GM20431 (cell line): ENCODE results near the gene PEAR1.

Experiments
- in situ Hi-C: fragments of 300-500 bp; cut with MseI, MboI; formaldehyde crosslinking; loops from one replicate; pipeline ENCODE4 v1.15.0; 2020; ENCODE audit warnings: low sequenced_read_pairs; ENCODE audit not compliant: unreplicated experiment

PEAR1 gene

DNA sequence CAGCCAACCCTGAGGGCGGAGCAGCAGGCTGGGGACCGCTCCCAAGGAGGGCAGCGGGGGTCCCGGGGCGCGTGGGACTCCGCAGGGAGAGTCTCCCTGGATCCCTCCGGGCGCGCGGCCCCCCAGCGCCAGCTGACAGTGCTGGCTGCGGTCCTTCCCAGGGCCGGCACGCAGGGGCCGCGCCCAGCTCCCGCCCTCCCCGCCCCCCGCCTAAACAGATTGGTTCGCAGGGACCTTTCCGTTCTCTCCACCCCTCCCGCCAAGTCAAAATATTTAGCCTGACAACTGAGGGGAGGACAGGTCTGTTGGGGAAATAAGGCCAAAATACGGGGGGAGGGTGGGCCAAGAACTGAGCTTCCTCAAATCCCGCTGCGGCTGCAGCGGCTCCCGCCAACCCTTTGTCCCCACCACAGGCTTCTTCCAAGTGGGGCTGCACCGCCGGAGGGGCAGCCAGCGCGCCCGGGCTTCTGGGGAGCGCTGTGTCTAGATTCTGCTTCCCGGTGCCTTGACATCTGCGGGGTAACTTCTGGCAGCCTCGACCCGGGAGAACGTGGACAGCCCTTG is 34.5 kb upstream of the PEAR1 start, which contains the start of gene INSRR:
Gene INSRR (minus strand): TSS at position 159 of the 564 bp plus-strand sequence. CDS start 496 bp downstream, outside the sequence.
- in situ Hi-C loops = no loop called here

GRCh38 chr1:156859523-156860112 is 33.9 kb upstream of the PEAR1 start:
- in situ Hi-C loops = no loop called here

DNA sequence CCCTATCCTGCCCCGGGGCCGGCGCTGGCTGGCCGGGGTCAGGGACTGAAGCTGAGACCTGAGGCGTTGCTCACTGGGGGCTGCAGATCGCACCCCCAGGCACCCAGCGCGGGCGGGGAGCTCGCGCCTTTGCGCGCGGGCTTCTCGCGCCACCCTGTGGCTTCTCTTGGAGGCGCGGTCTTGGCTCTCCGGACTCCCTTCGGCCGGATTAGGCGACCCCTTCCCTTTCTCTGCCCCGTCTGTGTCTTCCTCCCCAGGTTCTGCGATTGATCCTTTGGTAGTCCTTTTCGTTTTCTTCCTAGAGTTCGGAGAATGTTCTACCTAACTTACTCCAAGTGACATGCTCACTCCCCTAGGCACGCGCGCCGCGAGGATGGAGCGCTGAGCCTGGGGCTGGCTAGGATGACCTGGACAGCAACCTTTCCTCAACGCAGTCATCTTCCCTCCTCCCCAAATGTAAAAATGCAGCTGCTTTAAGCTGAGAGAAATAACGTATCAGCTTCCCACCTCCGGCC is 33.3 kb upstream of the PEAR1 start:
- in situ Hi-C loops = no loop called here

DNA sequence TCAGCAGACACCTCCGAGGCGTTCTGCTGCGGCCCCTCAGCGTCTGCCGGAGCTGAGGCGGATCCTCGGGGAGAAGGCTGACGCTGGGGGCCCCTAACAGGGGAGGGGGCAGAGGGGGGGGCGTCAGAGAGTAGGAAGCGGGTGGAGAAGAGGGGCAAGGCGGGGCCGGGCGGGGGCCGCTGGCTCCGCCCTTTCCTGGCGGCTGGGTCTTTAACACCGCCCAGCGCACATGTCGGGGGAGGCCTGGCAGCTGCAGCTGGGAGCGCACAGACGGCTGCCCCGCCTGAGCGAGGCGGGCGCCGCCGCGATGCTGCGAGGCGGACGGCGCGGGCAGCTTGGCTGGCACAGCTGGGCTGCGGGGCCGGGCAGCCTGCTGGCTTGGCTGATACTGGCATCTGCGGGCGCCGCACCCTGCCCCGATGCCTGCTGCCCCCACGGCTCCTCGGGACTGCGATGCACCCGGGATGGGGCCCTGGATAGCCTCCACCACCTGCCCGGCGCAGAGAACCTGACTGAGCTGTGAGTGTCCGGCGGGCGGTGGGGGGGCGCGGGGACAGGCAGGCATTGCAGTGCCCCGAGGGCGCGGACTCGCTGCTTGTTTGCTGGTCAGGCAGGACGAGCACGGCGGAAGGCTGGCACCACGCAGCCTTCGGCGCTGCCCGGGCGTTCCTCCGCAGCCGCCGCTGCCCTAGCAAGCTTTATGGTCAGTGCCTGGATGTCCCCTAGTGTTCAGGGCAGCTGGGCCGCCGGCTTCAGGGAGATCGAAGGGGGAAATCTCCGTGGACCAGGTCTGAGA is 32.7 kb upstream of the PEAR1 start, which contains the start of gene NTRK1:
Gene NTRK1 (plus strand): TSS at position 238 of the 796 bp plus-strand sequence. CDS start 70 bp downstream, at position 308.
- in situ Hi-C loops = no loop called here

DNA sequence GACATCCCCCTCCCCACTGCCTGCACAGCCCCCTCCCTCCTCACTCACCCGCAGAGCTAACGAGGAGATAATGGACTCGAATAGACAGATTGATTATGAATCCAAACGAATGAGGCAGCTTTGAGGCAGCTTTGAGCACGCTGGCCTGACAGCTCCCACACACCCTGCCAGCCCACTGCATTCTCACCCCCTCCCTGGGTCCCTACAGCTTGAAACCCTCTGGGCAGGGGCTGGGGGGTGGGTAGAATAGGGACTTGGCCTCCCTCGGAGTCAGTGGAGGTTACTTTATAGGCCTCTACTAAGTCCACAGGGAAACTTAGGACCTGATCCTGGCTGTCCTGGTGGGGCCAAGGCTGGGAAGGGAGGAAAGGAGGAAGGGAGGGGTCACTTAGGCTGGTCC is 30.9 kb upstream of the PEAR1 start:
- in situ Hi-C loops = no loop called here

DNA sequence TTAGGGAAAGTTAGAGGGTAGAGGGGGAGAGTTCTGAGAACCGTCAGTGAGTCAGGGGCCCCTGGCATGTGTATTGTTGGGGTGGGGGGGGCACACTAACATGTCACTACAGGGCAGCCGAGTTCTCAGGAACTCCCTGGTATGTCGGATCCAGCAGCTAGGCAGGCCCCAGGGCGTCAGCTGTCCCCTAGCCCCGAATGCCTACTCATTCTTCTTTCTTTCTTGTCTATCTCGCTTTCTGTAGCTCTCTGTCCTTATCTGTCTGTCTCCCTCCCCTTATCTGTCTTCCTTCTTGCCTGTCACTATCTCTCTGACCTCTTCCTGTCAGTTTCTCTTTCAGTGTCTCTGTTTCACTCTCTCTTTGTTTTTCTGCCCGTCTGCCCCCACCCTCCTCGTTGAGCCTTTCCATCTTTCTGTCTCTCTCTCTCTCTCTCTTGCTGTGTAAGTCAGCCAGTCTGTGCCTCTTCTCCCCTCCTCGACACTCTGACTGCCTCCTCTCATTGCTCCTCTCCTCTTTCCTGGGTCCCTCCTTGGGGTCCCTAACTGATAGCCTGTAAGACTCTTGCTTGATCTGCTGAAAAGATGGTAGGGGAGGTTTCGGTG is 30.4 kb upstream of the PEAR1 start:
- in situ Hi-C loops = no loop called here

GRCh38 chr1:156863631-156864030 is 29.9 kb upstream of the PEAR1 start:
- in situ Hi-C loops = no loop called here

- in situ Hi-C loops = no loop called here
These were observed 28.7 kb upstream of the PEAR1 start for GRCh38 chr1:156864796-156865195.

- in situ Hi-C loops = no loop called here
These were observed 28.3 kb upstream of the PEAR1 start for GRCh38 chr1:156865258-156865657.

DNA sequence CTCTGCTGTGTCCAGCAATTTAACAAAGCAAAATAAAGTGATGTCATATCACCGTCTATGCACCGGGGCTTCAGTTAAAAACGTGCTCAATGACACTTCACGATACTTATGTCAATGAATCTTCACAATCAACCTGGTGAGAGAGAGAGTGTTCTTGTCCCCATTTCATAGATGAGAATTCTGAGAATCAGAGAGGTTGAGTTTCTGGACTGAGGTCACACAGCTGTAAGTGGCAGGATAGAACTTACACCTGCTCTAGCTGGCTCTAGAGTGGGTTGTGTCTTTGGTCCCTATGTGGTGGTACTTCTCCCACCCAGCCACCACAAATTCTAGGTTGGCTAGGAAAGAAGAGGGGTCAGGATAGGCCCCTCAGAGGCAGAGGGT is 27.7 kb upstream of the PEAR1 start:
- in situ Hi-C loops = no loop called here

DNA sequence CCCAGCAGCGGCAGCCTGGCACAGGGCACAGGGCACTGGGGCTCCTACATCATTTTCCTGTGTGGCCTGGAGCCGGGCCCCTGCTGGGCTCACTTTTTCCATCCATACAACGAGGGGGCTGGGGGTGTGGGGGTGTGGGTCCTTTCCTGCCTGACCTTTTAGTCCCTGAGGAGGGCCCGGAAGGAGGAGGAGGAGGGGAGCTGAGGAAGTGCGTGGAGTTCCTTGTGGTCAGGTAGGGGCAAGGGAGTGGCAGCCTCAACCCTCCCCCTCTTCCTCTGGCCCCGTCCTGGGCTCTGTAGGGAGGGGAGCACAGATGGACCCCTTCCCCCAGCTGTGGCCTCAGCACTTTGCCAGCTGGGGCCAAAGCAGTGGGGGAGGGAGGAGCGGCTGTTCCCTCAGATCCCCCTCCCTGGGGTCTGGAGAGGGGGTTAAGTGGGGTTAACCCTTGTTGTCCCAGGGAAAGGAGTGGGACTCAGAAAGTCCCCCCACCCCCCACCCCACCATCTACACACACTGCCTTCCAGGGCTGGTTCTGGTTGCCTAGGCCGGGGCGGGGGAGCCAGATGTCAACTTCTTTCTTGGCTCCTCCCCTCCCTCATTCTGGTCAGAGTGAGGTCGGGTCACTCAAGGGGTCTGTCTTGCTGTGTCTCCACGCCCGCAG is 27.1 kb upstream of the PEAR1 start:
- in situ Hi-C loops = no loop called here

DNA sequence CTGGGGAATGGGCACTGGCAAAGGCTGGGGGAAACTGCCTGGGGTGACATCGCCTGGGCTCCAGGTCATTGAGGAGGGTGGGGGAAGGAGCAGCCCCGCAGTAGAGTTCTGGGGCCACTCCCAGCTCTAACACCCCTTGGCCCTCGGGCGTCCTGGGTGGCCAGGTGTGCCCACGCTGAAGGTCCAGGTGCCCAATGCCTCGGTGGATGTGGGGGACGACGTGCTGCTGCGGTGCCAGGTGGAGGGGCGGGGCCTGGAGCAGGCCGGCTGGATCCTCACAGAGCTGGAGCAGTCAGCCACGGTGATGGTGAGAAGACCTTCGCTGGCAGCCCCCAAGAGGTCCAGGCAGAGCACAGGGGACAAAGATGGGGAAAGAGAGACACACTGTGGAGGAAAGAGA is 25.2 kb upstream of the PEAR1 start:
- in situ Hi-C loops = no loop called here

DNA sequence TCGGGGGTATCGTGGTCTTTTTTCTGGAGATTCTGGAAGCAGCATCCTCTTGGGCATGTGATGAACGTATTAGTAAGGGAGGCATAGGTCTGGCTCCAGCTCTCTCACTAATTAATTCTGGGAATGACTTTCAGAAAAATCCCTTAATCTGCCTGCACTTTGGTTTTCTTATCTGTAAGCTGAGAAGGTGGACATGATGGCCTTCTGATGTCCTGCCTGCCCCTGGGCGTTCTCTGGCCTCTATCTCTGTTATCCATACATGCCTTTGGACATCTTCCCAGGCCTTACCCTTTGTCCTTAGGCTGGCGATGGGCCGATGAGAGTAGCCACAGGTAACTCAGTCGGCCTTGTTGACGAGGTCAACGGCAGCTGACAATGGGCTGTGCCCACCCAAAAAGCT is 24.1 kb upstream of the PEAR1 start:
- in situ Hi-C loops = no loop called here

DNA sequence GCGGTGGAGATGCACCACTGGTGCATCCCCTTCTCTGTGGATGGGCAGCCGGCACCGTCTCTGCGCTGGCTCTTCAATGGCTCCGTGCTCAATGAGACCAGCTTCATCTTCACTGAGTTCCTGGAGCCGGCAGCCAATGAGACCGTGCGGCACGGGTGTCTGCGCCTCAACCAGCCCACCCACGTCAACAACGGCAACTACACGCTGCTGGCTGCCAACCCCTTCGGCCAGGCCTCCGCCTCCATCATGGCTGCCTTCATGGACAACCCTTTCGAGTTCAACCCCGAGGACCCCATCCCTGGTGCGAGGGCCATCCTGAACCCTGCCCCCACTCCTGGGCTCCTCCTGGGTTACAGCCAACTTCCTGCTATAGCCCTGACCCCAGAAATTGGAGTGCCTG is 19.9 kb upstream of the PEAR1 start:
- in situ Hi-C loops = no loop called here

DNA sequence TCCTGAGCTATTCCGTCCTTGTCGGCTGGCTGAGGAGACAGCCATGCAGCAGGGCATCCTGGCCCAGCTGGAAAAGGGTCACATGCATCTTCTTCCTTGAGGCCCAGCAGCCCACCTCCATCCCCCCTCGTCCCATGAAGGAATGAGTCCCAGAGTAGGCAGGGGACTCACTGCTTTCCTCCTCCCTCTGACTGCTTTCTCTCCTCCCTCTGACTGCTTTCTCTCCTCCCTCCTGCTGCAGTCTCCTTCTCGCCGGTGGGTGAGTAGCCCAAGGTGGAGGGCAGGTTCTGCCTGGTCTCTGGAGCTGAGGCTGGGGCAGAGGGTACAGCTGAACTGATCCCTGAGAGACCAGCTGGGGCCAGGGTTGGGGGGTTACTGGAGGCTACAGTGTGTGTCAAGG is 19.4 kb upstream of the PEAR1 start:
- in situ Hi-C loops = no loop called here

DNA sequence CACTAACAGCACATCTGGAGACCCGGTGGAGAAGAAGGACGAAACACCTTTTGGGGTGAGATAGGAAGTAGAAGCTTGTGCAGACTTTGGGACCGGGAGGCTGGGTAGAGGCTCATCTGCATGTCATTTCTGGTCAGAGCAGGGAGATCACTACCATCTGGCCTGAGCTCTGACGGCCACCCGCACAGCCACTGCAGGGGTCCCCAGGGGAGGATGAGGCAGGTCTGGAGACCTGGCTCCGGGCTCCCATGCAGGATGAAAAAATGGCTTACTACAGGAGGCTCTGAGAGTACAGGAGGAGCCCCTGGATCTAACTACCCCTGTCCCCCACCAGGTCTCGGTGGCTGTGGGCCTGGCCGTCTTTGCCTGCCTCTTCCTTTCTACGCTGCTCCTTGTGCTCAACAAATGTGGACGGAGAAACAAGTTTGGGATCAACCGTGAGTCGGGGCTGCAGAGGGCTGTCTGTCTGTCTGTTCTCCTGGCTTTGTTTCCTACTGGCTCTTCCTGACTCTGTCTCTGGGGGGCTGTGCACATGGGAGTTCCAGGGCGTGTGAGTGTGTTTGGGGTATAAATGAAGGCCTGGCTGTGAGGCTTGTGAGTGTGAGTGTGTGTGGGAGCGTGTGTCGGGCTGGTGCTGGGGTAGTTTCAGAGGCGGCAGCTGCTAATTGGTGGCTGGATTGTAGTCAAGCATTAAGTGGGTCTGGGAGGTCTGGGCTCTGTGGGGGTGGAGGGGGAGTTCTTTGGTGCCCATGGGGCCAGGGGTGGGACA is 18.8 kb upstream of the PEAR1 start:
- in situ Hi-C loops = no loop called here

DNA sequence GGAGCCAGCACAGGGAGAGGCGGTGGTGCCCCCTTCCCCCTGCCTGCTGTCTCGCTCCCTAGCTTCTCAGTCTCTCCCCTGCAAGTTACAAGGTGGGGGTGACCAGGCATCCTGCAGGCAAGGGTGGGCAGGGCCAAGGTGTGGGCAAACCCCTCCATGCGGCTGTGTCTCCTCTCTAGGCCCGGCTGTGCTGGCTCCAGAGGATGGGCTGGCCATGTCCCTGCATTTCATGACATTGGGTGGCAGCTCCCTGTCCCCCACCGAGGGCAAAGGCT is 18.2 kb upstream of the PEAR1 start:
- in situ Hi-C loops = no loop called here

- in situ Hi-C loops = no loop called here
These were observed 17.2 kb upstream of the PEAR1 start for GRCh38 chr1:156876281-156876680.

- in situ Hi-C loops = no loop called here
These were observed 15.9 kb upstream of the PEAR1 start for GRCh38 chr1:156877433-156878170.
